ENCODE measurements around the gene DND1. TPM values are rescaled to one million over a fixed set of nuclear protein-coding genes. Genes with fewer than 3 reads are reported as not detected.

DND1 gene
- total and polyA plus RNA-seq, 4 donors: 0.29 to 0.92 (median 0.37) TPM; not detected in 1

GRCh38 chr5:140633501-140633900, 39.9 kb downstream of the DND1 start (continued):
- no peak for TF ChIP-seq FOXA2 (IDR thresholded peaks at IDR 0.05)
- no peak for TF ChIP-seq SP1 (IDR thresholded peaks at IDR 0.05)

- H3K4me1 ChIP-seq (ENCODE audit: control insufficient read depth in 4 of 4, insufficient read depth in 4 of 4, low read length in 3 of 4): peaks cover 0 to 23% (median 13%) of the 10 kb centered on the region in 4 donors
- peak within 1 kb of the TSS; percentile 82 to 90 for H3K27ac ChIP-seq (ENCODE audit: low read depth in 1 of 2, low read length in 2 of 2)
- H3K9ac ChIP-seq (ENCODE audit: low read depth in 1 of 2, low read length in 2 of 2): peak within 1 kb of the TSS; percentile 83 to 89
- peak within 1 kb of the TSS; percentile 66 to 85 (median 71) for H3K4me3 ChIP-seq (ENCODE audit: low read depth in 1 of 3, low read length in 3 of 3)
- TF ChIP-seq REST (IDR thresholded peaks at IDR 0.05) (peak; percentile 80), TAF1 (conservative IDR thresholded peaks at IDR 0.05) (peak; percentile 92), NR2F2 (IDR thresholded peaks at IDR 0.05) (peak; percentile 78), SP1 (IDR thresholded peaks at IDR 0.05) (peak; percentile 74), RXRA (IDR thresholded peaks at IDR 0.05) (peak; percentile 92), HNF4G (IDR thresholded peaks at IDR 0.05) (no peak), YY1 (IDR thresholded peaks at IDR 0.05) (peak; percentile 61), ATF3 (IDR thresholded peaks at IDR 0.05) (peak; percentile 66), ZBTB33 (IDR thresholded peaks at IDR 0.05) (peak; percentile 13), FOXA2 (IDR thresholded peaks at IDR 0.05) (no peak), GABPA (IDR thresholded peaks at IDR 0.05 in 1 of 2, conservative IDR thresholded peaks at IDR 0.05 in 1 of 2) (peak in 1 of 2 donors; percentile 30), HNF4A (conservative IDR thresholded peaks at IDR 0.05) (peak in 1 of 2 donors; percentile 52), JUND (IDR thresholded peaks at IDR 0.05) (peak; percentile 82 to 84), CTCF (IDR thresholded peaks at IDR 0.05; ENCODE audit: low read depth, low read length, missing input control) (peak; percentile 2), EGR1 (IDR thresholded peaks at IDR 0.05; ENCODE audit: low read depth in 2 of 2) (peak; percentile 22 to 88), RAD21 (IDR thresholded peaks at IDR 0.05) (peak; percentile 51 to 58), MAX (IDR thresholded peaks at IDR 0.05) (peak; percentile 89), FOXA1 (IDR thresholded peaks at IDR 0.05) (no peak)
- DNase-seq (ENCODE audit: low spot score): no peak
- H3K36me3 ChIP-seq (ENCODE audit: control insufficient read depth in 4 of 4, insufficient read depth in 3 of 4, low read depth in 1 of 4, low read length in 3 of 4): no peaks in the 10 kb centered on the region
- WGBS: 3% methylated on average over 16 of the region's 16 CpGs
- H3K27me3 ChIP-seq (ENCODE audit: control insufficient read depth in 4 of 4, insufficient read depth in 4 of 4, low read length in 3 of 4): no peaks in the 10 kb centered on the region
- no peaks in the 10 kb centered on the region for H3K9me3 ChIP-seq (ENCODE audit: control insufficient read depth in 4 of 4, low read length in 3 of 4)
Observed at GRCh38 chr5:140633021-140633471, 40.3 kb downstream of the DND1 start, which contains the start of gene CD14. TSS of gene CD14 (minus strand) at chr5:140633175. CDS start at chr5:140633071, 104 bp downstream.

All from liver (tissue), 9 donors.